Panc1 (cell line): ENCODE results near the gene CDH10. TPM values are rescaled to one million over a fixed set of nuclear protein-coding genes. Genes with fewer than 3 reads are reported as not detected.

ENCODE experiments used
- ATAC-seq: fragments of 200-7000 bp; cut with Tn5 transposase; 2 replicates; pipeline ENCODE4 v1.9.1; 2020; ENCODE audit warnings: mild to moderate bottlenecking, moderate library complexity
- Bru-seq: library from RNA; stranded (reverse); fragments of 400-500 nt; gene quantifications from one replicate; lab custom pipeline; 2021; lab: Mats Ljungman, UMichigan
- BruChase-seq, 2 experiments: library from RNA; stranded (reverse); fragments of 400-500 nt; gene quantifications; one replicate each; lab custom pipeline; 2021; lab: Mats Ljungman, UMichigan
- BruUV-seq: library from RNA; stranded (reverse); fragments of 400-500 nt; replicated peaks from 2 replicates; lab custom pipeline; 2021; lab: Mats Ljungman, UMichigan
- CTCF ChIA-PET: fragments of 300-600 bp; sonication (Branson Sonifier 250); formaldehyde crosslinking; loops from one replicate; lab custom pipeline; 2022; ENCODE audit warnings: antibody characterized with exemption; lab: Charles Lee
- POLR2A ChIA-PET: fragments of 300-600 bp; sonication (Branson Sonifier 250); formaldehyde crosslinking; loops from one replicate; lab custom pipeline; 2022; ENCODE audit warnings: antibody characterized with exemption; lab: Charles Lee
- DNase-seq: peaks from one replicate; pipeline ENCODE4 v3.0.0-alpha.2; 2010; ENCODE audit warnings: low read depth, low spot score
- H3K27ac ChIP-seq: 2 replicates; pipeline ENCODE4 v1.5.1; 2011; ENCODE audit warnings: mild to moderate bottlenecking, low read length, inconsistent platforms
- H3K27me3 ChIP-seq: fragments of 200-500 bp; sonication (Bioruptor generic); 2 replicates; pipeline ENCODE4 v1.6.0; 2014; ENCODE audit warnings: low read length, inconsistent platforms; ENCODE audit not compliant: control insufficient read depth, insufficient read depth
- H3K36me3 ChIP-seq: fragments of 200-500 bp; sonication (Bioruptor generic); 2 replicates; pipeline ENCODE4 v1.5.1; 2014; ENCODE audit warnings: inconsistent platforms, mild to moderate bottlenecking, low read length, moderate library complexity; ENCODE audit not compliant: control insufficient read depth, insufficient read depth
- H3K4me1 ChIP-seq: 2 replicates; pipeline ENCODE4 v1.5.1; 2011; ENCODE audit warnings: inconsistent platforms, mild to moderate bottlenecking, low read length, moderate library complexity; ENCODE audit not compliant: control insufficient read depth, insufficient read depth
- H3K4me3 ChIP-seq, 2 experiments: 2 replicates each; pipeline ENCODE4 v1.5.1; 2011 to 2012; ENCODE audit warnings: low read depth in 2 of 2, low read length in 2 of 2, mild to moderate bottlenecking in 2 of 2, inconsistent platforms in 1 of 2, moderate library complexity in 1 of 2
- H3K9me3 ChIP-seq: fragments of 200-500 bp; sonication (Bioruptor generic); 2 replicates; pipeline ENCODE4 v1.5.1; 2014; ENCODE audit warnings: low read depth, mild to moderate bottlenecking, inconsistent platforms, low read length, moderate library complexity; ENCODE audit not compliant: control insufficient read depth, insufficient read depth
- CTCF ChIP-seq: fragments of 450-650 bp; IDR thresholded peaks from 2 replicates; pipeline ENCODE4 v1.5.1; 2017; ENCODE audit warnings: mild to moderate bottlenecking
- POLR2AphosphoS5 ChIP-seq: IDR thresholded peaks from 2 replicates; pipeline ENCODE4 v1.6.1; 2012; ENCODE audit warnings: mild to moderate bottlenecking, low read depth, low read length, moderate library complexity
- SIN3A ChIP-seq: IDR thresholded peaks from 2 replicates; pipeline ENCODE4 v1.6.1; 2012; ENCODE audit warnings: low read depth, mild to moderate bottlenecking, low read length, moderate library complexity, borderline replicate concordance; ENCODE audit not compliant: insufficient read depth
- TCF7L2 ChIP-seq: IDR thresholded peaks from 2 replicates; pipeline ENCODE4 v1.6.1; 2011; ENCODE audit warnings: mild to moderate bottlenecking, low read depth, low read length, inconsistent platforms
- in situ Hi-C: cut with HindIII; loops from 2 replicates; pipeline ENCODE4 v1.10.0; 2016; ENCODE audit warnings: low sequenced_read_pairs, low pct_unique_long_range_greater_than_20kb
- intact Hi-C: fragments of 100-400 bp; cut with micrococcal nuclease; formaldehyde crosslinking; loops from one replicate; pipeline ENCODE4 v1.10.0; 2022; ENCODE audit not compliant: unreplicated experiment
- long read RNA-seq: library from polyadenylated mRNA; unstranded; transcript quantifications from one replicate; pipeline ENCODE4 v2.0.0, GENCODE V29; 2021; ENCODE audit not compliant: unreplicated experiment
- polyA plus RNA-seq: library from polyadenylated mRNA; unstranded; fragments of >200 nt; gene quantifications from one replicate; pipeline ENCODE4 v1.2.1, GENCODE V29; 2012; ENCODE audit warnings: missing spikeins; ENCODE audit not compliant: insufficient read length
- total RNA-seq: library from RNA; stranded (reverse); gene quantifications from one replicate; pipeline ENCODE4 v1.2.1, GENCODE V29; 2021; ENCODE audit not compliant: unreplicated experiment
- TF ChIP-seq, protein P1 (sequence below), 2 experiments: IDR thresholded peaks; 2 replicates each; pipeline ENCODE4 v1.6.1; 2011 to 2012; ENCODE audit warnings: low read depth in 2 of 2, control low read depth in 1 of 2, low read length in 1 of 2, mild to moderate bottlenecking in 1 of 2, moderate library complexity in 1 of 2; ENCODE audit not compliant: insufficient read depth in 1 of 2

Gene CDH10
- total RNA-seq (0.72 TPM), Bru-seq, nascent RNA (percentile 33 among the genes with signal in this experiment), BruChase-seq, experiment 1, labeled RNA remaining after a 2-hour chase (percentile 22 among the genes with signal in this experiment), BruChase-seq, experiment 2, labeled RNA remaining after a 6-hour chase (percentile 26 among the genes with signal in this experiment)
- polyA plus RNA-seq: 0.74 TPM
- long read RNA-seq: 0 reads

- Histone ChIP-seq H3K27me3 (no peaks in the 10 kb centered on the region; the same call in 1 of the 2 replicates), H3K36me3 (no peaks in the 10 kb centered on the region; the same call in 1 of the 2 replicates), H3K9me3 (no peaks in the 10 kb centered on the region), H3K4me1 (no peaks in the 10 kb centered on the region), H3K27ac (no peak within 1 kb of the TSS), H3K4me3 (peak within 1 kb of the TSS; percentile 34 to 43)
- in situ Hi-C loops (no loop called here), intact Hi-C loops (no loop called here)
- peak; percentile 66 for ATAC-seq
- no peak for DNase-seq
- no peak for TF ChIP-seq SIN3A
- TF ChIP-seq TCF7L2: no peak
- TF ChIP-seq, protein P1, sequence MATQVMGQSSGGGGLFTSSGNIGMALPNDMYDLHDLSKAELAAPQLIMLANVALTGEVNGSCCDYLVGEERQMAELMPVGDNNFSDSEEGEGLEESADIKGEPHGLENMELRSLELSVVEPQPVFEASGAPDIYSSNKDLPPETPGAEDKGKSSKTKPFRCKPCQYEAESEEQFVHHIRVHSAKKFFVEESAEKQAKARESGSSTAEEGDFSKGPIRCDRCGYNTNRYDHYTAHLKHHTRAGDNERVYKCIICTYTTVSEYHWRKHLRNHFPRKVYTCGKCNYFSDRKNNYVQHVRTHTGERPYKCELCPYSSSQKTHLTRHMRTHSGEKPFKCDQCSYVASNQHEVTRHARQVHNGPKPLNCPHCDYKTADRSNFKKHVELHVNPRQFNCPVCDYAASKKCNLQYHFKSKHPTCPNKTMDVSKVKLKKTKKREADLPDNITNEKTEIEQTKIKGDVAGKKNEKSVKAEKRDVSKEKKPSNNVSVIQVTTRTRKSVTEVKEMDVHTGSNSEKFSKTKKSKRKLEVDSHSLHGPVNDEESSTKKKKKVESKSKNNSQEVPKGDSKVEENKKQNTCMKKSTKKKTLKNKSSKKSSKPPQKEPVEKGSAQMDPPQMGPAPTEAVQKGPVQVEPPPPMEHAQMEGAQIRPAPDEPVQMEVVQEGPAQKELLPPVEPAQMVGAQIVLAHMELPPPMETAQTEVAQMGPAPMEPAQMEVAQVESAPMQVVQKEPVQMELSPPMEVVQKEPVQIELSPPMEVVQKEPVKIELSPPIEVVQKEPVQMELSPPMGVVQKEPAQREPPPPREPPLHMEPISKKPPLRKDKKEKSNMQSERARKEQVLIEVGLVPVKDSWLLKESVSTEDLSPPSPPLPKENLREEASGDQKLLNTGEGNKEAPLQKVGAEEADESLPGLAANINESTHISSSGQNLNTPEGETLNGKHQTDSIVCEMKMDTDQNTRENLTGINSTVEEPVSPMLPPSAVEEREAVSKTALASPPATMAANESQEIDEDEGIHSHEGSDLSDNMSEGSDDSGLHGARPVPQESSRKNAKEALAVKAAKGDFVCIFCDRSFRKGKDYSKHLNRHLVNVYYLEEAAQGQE (IDR thresholded peaks at IDR 0.05; ENCODE audit: insufficient read depth in 1 of 2, low read depth in 2 of 2, low read length in 1 of 2): no peak
- TF ChIP-seq POLR2AphosphoS5: no peak
- no peak for TF ChIP-seq CTCF
- no TSS peak for BruUV-seq
- ChIA-PET POLR2A (no interaction called here), CTCF (interaction anchor here (0.6 to 0.7 kb wide), 6 partner anchors 229 to 1374 kb away, joined by 3 to 10 read pairs (median 6); no protein-coding TSS in a partner anchor)
These were observed at the start of gene CDH10 for GRCh38 chr5:24644761-24645160. Gene CDH10, minus strand, starts transcription at chr5:24644978. Its CDS starts 51,488 bp downstream, at chr5:24593490.

GRCh38 chr5:24693609-24694008 is 48.8 kb upstream of the CDH10 start:
- BruUV-seq: no TSS peak
- H3K9me3 ChIP-seq: no peaks in the 10 kb centered on the region
- ATAC-seq (no peak), DNase-seq (no peak)
- in situ Hi-C loops: no loop called here
- no peak overlapping the region for H3K27ac ChIP-seq
- TF ChIP-seq SIN3A (no peak), CTCF (no peak), TCF7L2 (no peak), POLR2AphosphoS5 (no peak)
- TF ChIP-seq, protein P1 (IDR thresholded peaks at IDR 0.05; ENCODE audit: insufficient read depth in 1 of 2, low read depth in 2 of 2, low read length in 1 of 2): no peak
- CTCF ChIA-PET: no interaction called here
- intact Hi-C loops: no loop called here
- no peaks in the 10 kb centered on the region for H3K27me3 ChIP-seq
- POLR2A ChIA-PET: no interaction called here
- H3K36me3 ChIP-seq: no peaks in the 10 kb centered on the region
- no peaks in the 10 kb centered on the region for H3K4me1 ChIP-seq
- H3K4me3 ChIP-seq: no peak overlapping the region
